ENCODE results near the gene DMTF1. TPM values are rescaled to one million over a fixed set of nuclear protein-coding genes. Genes with fewer than 3 reads are reported as not detected.

Gene DMTF1
- total and polyA plus RNA-seq, 9 of the 15 experiments (the other 6 are each of a cell fraction or from before 2014, with no cell fraction given): 25.7 to 208 (median 74.7) TPM

DNA sequence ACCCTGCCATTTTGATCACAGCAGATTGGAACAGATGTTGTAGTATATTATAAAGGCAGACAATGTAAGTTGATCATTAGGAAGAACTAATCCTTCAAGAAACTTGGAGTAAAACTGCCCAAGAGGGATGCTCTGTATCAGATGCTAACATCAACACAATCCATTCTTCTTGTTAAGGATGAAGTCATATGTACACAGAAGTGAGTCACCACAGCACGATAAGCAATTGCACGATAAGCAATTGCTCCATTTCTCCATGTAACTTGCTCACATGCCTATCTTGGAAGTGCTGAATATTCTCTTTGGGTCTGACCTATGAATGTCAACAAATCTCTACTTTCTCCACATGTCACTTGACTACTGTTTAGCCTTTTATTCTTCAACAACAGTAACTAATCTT is 41.5 kb upstream of the DMTF1 start (continued):
- TF ChIP-seq NELFE (IDR thresholded peaks at IDR 0.05; ENCODE audit: insufficient read depth, insufficient read length): no peak
- peak; percentile 90 for TF ChIP-seq ZNF316 (IDR thresholded peaks at IDR 0.05)
- TF ChIP-seq ZNF212 (CRISPR knock-in tag; IDR thresholded peaks at IDR 0.05): no peak
- TF ChIP-seq, protein P1, sequence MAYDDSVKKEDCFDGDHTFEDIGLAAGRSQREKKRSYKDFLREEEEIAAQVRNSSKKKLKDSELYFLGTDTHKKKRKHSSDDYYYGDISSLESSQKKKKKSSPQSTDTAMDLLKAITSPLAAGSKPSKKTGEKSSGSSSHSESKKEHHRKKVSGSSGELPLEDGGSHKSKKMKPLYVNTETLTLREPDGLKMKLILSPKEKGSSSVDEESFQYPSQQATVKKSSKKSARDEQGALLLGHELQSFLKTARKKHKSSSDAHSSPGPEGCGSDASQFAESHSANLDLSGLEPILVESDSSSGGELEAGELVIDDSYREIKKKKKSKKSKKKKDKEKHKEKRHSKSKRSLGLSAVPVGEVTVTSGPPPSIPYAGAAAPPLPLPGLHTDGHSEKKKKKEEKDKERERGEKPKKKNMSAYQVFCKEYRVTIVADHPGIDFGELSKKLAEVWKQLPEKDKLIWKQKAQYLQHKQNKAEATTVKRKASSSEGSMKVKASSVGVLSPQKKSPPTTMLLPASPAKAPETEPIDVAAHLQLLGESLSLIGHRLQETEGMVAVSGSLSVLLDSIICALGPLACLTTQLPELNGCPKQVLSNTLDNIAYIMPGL (CRISPR knock-in tag; IDR thresholded peaks at IDR 0.05): no peak
- TF ChIP-seq NFIC (IDR thresholded peaks at IDR 0.05): no peak
- TF ChIP-seq KLF16 (IDR thresholded peaks at IDR 0.05): no peak; the same call in 1 of the 2 replicates
- peak; percentile 12; the same call in 1 of the 2 replicates for TF ChIP-seq ZNF239 (CRISPR knock-in tag; IDR thresholded peaks at IDR 0.05)
- TF ChIP-seq, protein P2, sequence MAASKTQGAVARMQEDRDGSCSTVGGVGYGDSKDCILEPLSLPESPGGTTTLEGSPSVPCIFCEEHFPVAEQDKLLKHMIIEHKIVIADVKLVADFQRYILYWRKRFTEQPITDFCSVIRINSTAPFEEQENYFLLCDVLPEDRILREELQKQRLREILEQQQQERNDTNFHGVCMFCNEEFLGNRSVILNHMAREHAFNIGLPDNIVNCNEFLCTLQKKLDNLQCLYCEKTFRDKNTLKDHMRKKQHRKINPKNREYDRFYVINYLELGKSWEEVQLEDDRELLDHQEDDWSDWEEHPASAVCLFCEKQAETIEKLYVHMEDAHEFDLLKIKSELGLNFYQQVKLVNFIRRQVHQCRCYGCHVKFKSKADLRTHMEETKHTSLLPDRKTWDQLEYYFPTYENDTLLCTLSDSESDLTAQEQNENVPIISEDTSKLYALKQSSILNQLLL (CRISPR knock-in tag; IDR thresholded peaks at IDR 0.05; ENCODE audit: borderline replicate concordance): no peak
- TF ChIP-seq ELF2 (CRISPR knock-in tag; IDR thresholded peaks at IDR 0.05): 0 out of 2 replicates have a peak, but pooled peaks have one; percentile 24
- TF ChIP-seq SRSF9 (IDR thresholded peaks at IDR 0.05; ENCODE audit: borderline replicate concordance, low read depth, low read length): no peak
- TF ChIP-seq MYC (IDR thresholded peaks at IDR 0.05; ENCODE audit: low read depth, low read length): no peak; the same call in 1 of the 2 replicates
- TF ChIP-seq MYC (CRISPR knock-in tag; IDR thresholded peaks at IDR 0.05; ENCODE audit: borderline replicate concordance, low read depth): no peak
- no peak for TF ChIP-seq ZNF699 (CRISPR knock-in tag; IDR thresholded peaks at IDR 0.05; ENCODE audit: insufficient replicate concordance)
- no peak for TF ChIP-seq HIVEP1 (CRISPR knock-in tag; IDR thresholded peaks at IDR 0.05)
- no peak for TF ChIP-seq TSC22D4 (tag; IDR thresholded peaks at IDR 0.05)
- TF ChIP-seq NR2C2 (CRISPR knock-in tag; IDR thresholded peaks at IDR 0.05): no peak
- no peak for TF ChIP-seq NR2C2 (tag; IDR thresholded peaks at IDR 0.05)
- TF ChIP-seq ASH1L (IDR thresholded peaks at IDR 0.05; ENCODE audit: borderline replicate concordance, low read depth, partially characterized antibody): no peak
- TF ChIP-seq ZBTB17 (CRISPR knock-in tag; IDR thresholded peaks at IDR 0.05): no peak
- TF ChIP-seq BRF1 (IDR thresholded peaks at IDR 0.05; ENCODE audit: borderline replicate concordance, extremely low read depth, insufficient read length): no peak
- TF ChIP-seq ZNF695 (CRISPR knock-in tag; IDR thresholded peaks at IDR 0.05): no peak
- TF ChIP-seq, protein P3, sequence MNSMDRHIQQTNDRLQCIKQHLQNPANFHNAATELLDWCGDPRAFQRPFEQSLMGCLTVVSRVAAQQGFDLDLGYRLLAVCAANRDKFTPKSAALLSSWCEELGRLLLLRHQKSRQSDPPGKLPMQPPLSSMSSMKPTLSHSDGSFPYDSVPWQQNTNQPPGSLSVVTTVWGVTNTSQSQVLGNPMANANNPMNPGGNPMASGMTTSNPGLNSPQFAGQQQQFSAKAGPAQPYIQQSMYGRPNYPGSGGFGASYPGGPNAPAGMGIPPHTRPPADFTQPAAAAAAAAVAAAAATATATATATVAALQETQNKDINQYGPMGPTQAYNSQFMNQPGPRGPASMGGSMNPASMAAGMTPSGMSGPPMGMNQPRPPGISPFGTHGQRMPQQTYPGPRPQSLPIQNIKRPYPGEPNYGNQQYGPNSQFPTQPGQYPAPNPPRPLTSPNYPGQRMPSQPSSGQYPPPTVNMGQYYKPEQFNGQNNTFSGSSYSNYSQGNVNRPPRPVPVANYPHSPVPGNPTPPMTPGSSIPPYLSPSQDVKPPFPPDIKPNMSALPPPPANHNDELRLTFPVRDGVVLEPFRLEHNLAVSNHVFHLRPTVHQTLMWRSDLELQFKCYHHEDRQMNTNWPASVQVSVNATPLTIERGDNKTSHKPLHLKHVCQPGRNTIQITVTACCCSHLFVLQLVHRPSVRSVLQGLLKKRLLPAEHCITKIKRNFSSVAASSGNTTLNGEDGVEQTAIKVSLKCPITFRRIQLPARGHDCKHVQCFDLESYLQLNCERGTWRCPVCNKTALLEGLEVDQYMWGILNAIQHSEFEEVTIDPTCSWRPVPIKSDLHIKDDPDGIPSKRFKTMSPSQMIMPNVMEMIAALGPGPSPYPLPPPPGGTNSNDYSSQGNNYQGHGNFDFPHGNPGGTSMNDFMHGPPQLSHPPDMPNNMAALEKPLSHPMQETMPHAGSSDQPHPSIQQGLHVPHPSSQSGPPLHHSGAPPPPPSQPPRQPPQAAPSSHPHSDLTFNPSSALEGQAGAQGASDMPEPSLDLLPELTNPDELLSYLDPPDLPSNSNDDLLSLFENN (IDR thresholded peaks at IDR 0.05; ENCODE audit: low read depth in 2 of 2, low read length in 2 of 2): no peak
- no peak for TF ChIP-seq POLR2A (conservative IDR thresholded peaks at IDR 0.05)

Measured in K562 (cell line).